ENCODE measurements around the gene NFAT5. TPM values are rescaled to one million over a fixed set of nuclear protein-coding genes. Genes with fewer than 3 reads are reported as not detected.

NFAT5 gene
- total and polyA plus RNA-seq, 3 donors from 2014 or later, result 20.5 to 101 (median 72.4) TPM

- no peak for DNase-seq
- WGBS, 2 donors, result 92 to 98% methylated on average over 6 of the region's 6 CpGs
- intact Hi-C loops (cut with DNase I; ENCODE audit: low total_unique reads), result no loop called here
- Histone ChIP-seq H3K9me3 (no peaks in the 10 kb centered on the region), H3K4me3 (no peak overlapping the region), H3K36me3 (ENCODE audit: low read depth, missing control alignments) (no peaks in the 10 kb centered on the region), H3K27me3 (no peaks in the 10 kb centered on the region), H3K27ac (no peak overlapping the region), H3K4me1 (no peaks in the 10 kb centered on the region)
- TF ChIP-seq CTCF (IDR thresholded peaks at IDR 0.05), result no peak
- TF ChIP-seq POLR2A (IDR thresholded peaks at IDR 0.05), result no peak
These were observed 35.5 kb downstream of the NFAT5 start for GRCh38 chr16:69601250-69601649.

- no peak overlapping the region for H3K4me3 ChIP-seq
- DNase-seq, result no peak
- no peaks in the 10 kb centered on the region for H3K9me3 ChIP-seq
- H3K27me3 ChIP-seq, result no peaks in the 10 kb centered on the region
- no peak overlapping the region for H3K27ac ChIP-seq
- intact Hi-C loops (cut with DNase I; ENCODE audit: low total_unique reads), result no loop called here
- H3K4me1 ChIP-seq, result no peaks in the 10 kb centered on the region
- H3K36me3 ChIP-seq (ENCODE audit: low read depth, missing control alignments), result no peaks in the 10 kb centered on the region
- no peak for TF ChIP-seq POLR2A (IDR thresholded peaks at IDR 0.05)
These were observed 41.2 kb downstream of the NFAT5 start for GRCh38 chr16:69606985-69607384.

- intact Hi-C loops (cut with DNase I; ENCODE audit: low total_unique reads), result no loop called here
- no peaks in the 10 kb centered on the region for H3K4me1 ChIP-seq
These were observed 41.9 kb downstream of the NFAT5 start for GRCh38 chr16:69607674-69608073.

GRCh38 chr16:69610356-69610755 lies 44.6 kb downstream of the NFAT5 start:
- intact Hi-C loops (cut with DNase I; ENCODE audit: low total_unique reads), result no loop called here
- no peak overlapping the region for H3K27ac ChIP-seq
- no peak overlapping the region for H3K4me3 ChIP-seq
- H3K9me3 ChIP-seq, result no peaks in the 10 kb centered on the region
- DNase-seq, result no peak
- no peaks in the 10 kb centered on the region for H3K36me3 ChIP-seq (ENCODE audit: low read depth, missing control alignments)
- no peak for TF ChIP-seq CTCF (IDR thresholded peaks at IDR 0.05)
- no peak for TF ChIP-seq POLR2A (IDR thresholded peaks at IDR 0.05)
- no peaks in the 10 kb centered on the region for H3K27me3 ChIP-seq
- 36 to 74% methylated on average over 1 of the region's 1 CpG for WGBS, 2 donors
- H3K4me1 ChIP-seq, result peaks cover 6% of the 10 kb centered on the region

More at GRCh38 chr16:69607674-69608073, 41.9 kb downstream of the NFAT5 start:
- no peak for TF ChIP-seq CTCF (IDR thresholded peaks at IDR 0.05)
- no peak for TF ChIP-seq POLR2A (IDR thresholded peaks at IDR 0.05)
- Histone ChIP-seq H3K4me3 (no peak overlapping the region), H3K9me3 (no peaks in the 10 kb centered on the region), H3K27ac (no peak overlapping the region), H3K27me3 (no peaks in the 10 kb centered on the region), H3K36me3 (ENCODE audit: low read depth, missing control alignments) (no peaks in the 10 kb centered on the region)
- no peak for DNase-seq

GRCh38 chr16:69611103-69611640 lies 45.4 kb downstream of the NFAT5 start:
- peaks cover 6% of the 10 kb centered on the region for H3K4me1 ChIP-seq
- no peaks in the 10 kb centered on the region for H3K36me3 ChIP-seq (ENCODE audit: low read depth, missing control alignments)
- no peaks in the 10 kb centered on the region for H3K9me3 ChIP-seq
- no peak overlapping the region for H3K4me3 ChIP-seq
- no peak for TF ChIP-seq POLR2A (IDR thresholded peaks at IDR 0.05)
- TF ChIP-seq CTCF (IDR thresholded peaks at IDR 0.05), result no peak
- intact Hi-C loops (cut with DNase I; ENCODE audit: low total_unique reads), result no loop called here
- H3K27me3 ChIP-seq, result no peaks in the 10 kb centered on the region
- no peak for DNase-seq
- H3K27ac ChIP-seq, result no peak overlapping the region

Measured in testis (tissue), 3 donors.